Colonic mucosa (tissue), 4 donors: ENCODE measurements around the gene ABT1. TPM values are rescaled to one million over a fixed set of nuclear protein-coding genes. Genes with fewer than 3 reads are reported as not detected.

Source experiments
- DNase-seq: peaks from one replicate; pipeline ENCODE4 v3.0.0-alpha.2; 2020
- H3K27ac ChIP-seq: fragments of 200-600 bp; one replicate; pipeline ENCODE4 v1.8.0; 2021
- H3K27me3 ChIP-seq: fragments of 200-600 bp; one replicate; pipeline ENCODE4 v1.8.0; 2021
- H3K36me3 ChIP-seq: fragments of 200-600 bp; one replicate; pipeline ENCODE4 v1.8.0; 2021
- H3K4me1 ChIP-seq: fragments of 200-600 bp; one replicate; pipeline ENCODE4 v1.8.0; 2021; ENCODE audit warnings: mild to moderate bottlenecking
- H3K4me3 ChIP-seq: fragments of 200-600 bp; one replicate; pipeline ENCODE4 v1.8.0; 2021
- H3K9ac ChIP-seq, 2 donors: one replicate each; pipeline ENCODE4 v1.7.0; 2013; ENCODE audit warnings: control low read depth in 2 of 2, low read depth in 2 of 2, low read length in 2 of 2
- H3K9me3 ChIP-seq: fragments of 200-600 bp; one replicate; pipeline ENCODE4 v1.8.0; 2021
- CTCF ChIP-seq: fragments of 200-600 bp; IDR thresholded peaks from one replicate; pipeline ENCODE4 v1.8.0; 2022; ENCODE audit warnings: antibody characterized with exemption, mild to moderate bottlenecking
- intact Hi-C: fragments of 100-400 bp; cut with DNase I; formaldehyde crosslinking; loops from one replicate; pipeline ENCODE4 v1.14.1; 2022
- total RNA-seq, 2 donors: library from RNA; stranded (reverse); fragmentation: NEBNext Ultra II Directional in 1 of 2; extraction: Animal tissue kit (Norgen Biotek cat#: 25700) in 1 of 2; gene quantifications; one replicate each; pipeline ENCODE4 v1.2.1, GENCODE V29; 2021
- donor health status: healthy.
- donor health status: DM: no; HTN: no; CAD: no.
- donor health status: DM: no; HTN: no; CAD: no.

The ABT1 gene
- total RNA-seq, 2 donors from 2014 or later, result 15.9 to 17.9 TPM

GRCh38 chr6:26607434-26608230 lies 10.9 kb downstream of the ABT1 start:
- peak overlapping the region in 1 of 2 donors; percentile 38 for H3K9ac ChIP-seq
- H3K4me3 ChIP-seq, result no peak overlapping the region
- DNase-seq, result peak; percentile 63
- H3K27me3 ChIP-seq, result no peaks in the 10 kb centered on the region
- intact Hi-C loops, result loop anchor here (2.0 kb wide), 1 partner anchor 471 kb away; no protein-coding TSS in a partner anchor
- no peak overlapping the region for H3K27ac ChIP-seq
- no peaks in the 10 kb centered on the region for H3K9me3 ChIP-seq
- H3K4me1 ChIP-seq, result no peaks in the 10 kb centered on the region
- H3K36me3 ChIP-seq, result no peaks in the 10 kb centered on the region
- TF ChIP-seq CTCF, result peak; percentile 65

- H3K9me3 ChIP-seq, result no peaks in the 10 kb centered on the region
- no peak overlapping the region for H3K27ac ChIP-seq
- peaks cover 4% of the 10 kb centered on the region for H3K4me1 ChIP-seq
- TF ChIP-seq CTCF, result no peak
- no peak overlapping the region for H3K9ac ChIP-seq
- intact Hi-C loops, result loop anchor here (2.0 kb wide), 1 partner anchor 469 kb away; no protein-coding TSS in a partner anchor
- peaks cover 10% of the 10 kb centered on the region for H3K27me3 ChIP-seq
- no peak overlapping the region for H3K4me3 ChIP-seq
- no peak for DNase-seq
- no peaks in the 10 kb centered on the region for H3K36me3 ChIP-seq
Observed at GRCh38 chr6:26609463-26609862, 12.7 kb downstream of the ABT1 start.

GRCh38 chr6:26611599-26611998 lies 14.8 kb downstream of the ABT1 start:
- DNase-seq, result no peak
- Histone ChIP-seq H3K9me3 (no peaks in the 10 kb centered on the region), H3K9ac (no peak overlapping the region), H3K36me3 (no peaks in the 10 kb centered on the region), H3K27ac (no peak overlapping the region), H3K4me1 (peaks cover 4% of the 10 kb centered on the region), H3K4me3 (no peak overlapping the region), H3K27me3 (peaks cover 16% of the 10 kb centered on the region)
- intact Hi-C loops, result no loop called here
- no peak for TF ChIP-seq CTCF

GRCh38 chr6:26613201-26613600 lies 16.4 kb downstream of the ABT1 start:
- Histone ChIP-seq H3K9me3 (no peaks in the 10 kb centered on the region), H3K4me1 (peaks cover 4% of the 10 kb centered on the region), H3K27me3 (peaks cover 16% of the 10 kb centered on the region), H3K27ac (no peak overlapping the region), H3K4me3 (no peak overlapping the region), H3K36me3 (no peaks in the 10 kb centered on the region), H3K9ac (no peak overlapping the region)
- no peak for TF ChIP-seq CTCF
- no peak for DNase-seq
- intact Hi-C loops, result no loop called here

GRCh38 chr6:26613689-26614683 lies 17.2 kb downstream of the ABT1 start:
- H3K9ac ChIP-seq, result peak overlapping the region in 1 of 2 donors; percentile 12
- no peaks in the 10 kb centered on the region for H3K9me3 ChIP-seq
- H3K4me3 ChIP-seq, result peak overlapping the region; percentile 28
- H3K27me3 ChIP-seq, result peaks cover 16% of the 10 kb centered on the region
- H3K27ac ChIP-seq, result no peak overlapping the region
- intact Hi-C loops, result no loop called here
- TF ChIP-seq CTCF, result no peak
- no peak for DNase-seq
- H3K36me3 ChIP-seq, result no peaks in the 10 kb centered on the region
- H3K4me1 ChIP-seq, result peaks cover 4% of the 10 kb centered on the region
